Measurements from ENCODE around the gene GAPVD1.
"Not testable (repeated sequence)": the region's sequence is repeated elsewhere in the genome, so short reads cannot be mapped to it uniquely, and the experiment has no call there.

GAPVD1 gene

GRCh38 chr9:125304273-125304672, 42.6 kb downstream of the GAPVD1 start:
- DNase-seq (ENCODE audit: low read depth), result no peak

- DNase-seq (ENCODE audit: low read depth), result no peak
Measured at GRCh38 chr9:125312411-125312810, 50.8 kb downstream of the GAPVD1 start.

GRCh38 chr9:125316359-125316758, 54.7 kb downstream of the GAPVD1 start:
- DNase-seq (ENCODE audit: low read depth), result not testable (repeated sequence)

- no peak for DNase-seq (ENCODE audit: low read depth)
Measured at GRCh38 chr9:125317704-125318103, 56.1 kb downstream of the GAPVD1 start.

- DNase-seq (ENCODE audit: low read depth), result no peak
Measured at GRCh38 chr9:125321496-125321895, 59.9 kb downstream of the GAPVD1 start.

GRCh38 chr9:125323615-125324014, 62.0 kb downstream of the GAPVD1 start:
- DNase-seq (ENCODE audit: low read depth), result no peak

- DNase-seq (ENCODE audit: low read depth), result no peak
Measured at GRCh38 chr9:125325826-125326225, 64.2 kb downstream of the GAPVD1 start.

GRCh38 chr9:125329978-125330377, 68.4 kb downstream of the GAPVD1 start:
- no peak for DNase-seq (ENCODE audit: low read depth)

- no peak for DNase-seq (ENCODE audit: low read depth)
Measured at GRCh38 chr9:125330587-125330986, 69.0 kb downstream of the GAPVD1 start.

GRCh38 chr9:125332527-125332926, 70.9 kb downstream of the GAPVD1 start:
- DNase-seq (ENCODE audit: low read depth), result no peak

- DNase-seq (ENCODE audit: low read depth), result no peak
Measured at GRCh38 chr9:125337236-125337635, 75.6 kb downstream of the GAPVD1 start.

- no peak for DNase-seq (ENCODE audit: low read depth)
Measured at GRCh38 chr9:125338929-125339328, 77.3 kb downstream of the GAPVD1 start.

- DNase-seq (ENCODE audit: low read depth), result no peak
Measured at GRCh38 chr9:125341566-125341965, 79.9 kb downstream of the GAPVD1 start.

GRCh38 chr9:125343518-125344275, 82.1 kb downstream of the GAPVD1 start:
- no peak for DNase-seq (ENCODE audit: low read depth)

- no peak for DNase-seq (ENCODE audit: low read depth)
Measured at GRCh38 chr9:125346080-125346732, 84.6 kb downstream of the GAPVD1 start.

GRCh38 chr9:125355601-125356000, 94.0 kb downstream of the GAPVD1 start:
- no peak for DNase-seq (ENCODE audit: low read depth)

- DNase-seq (ENCODE audit: low read depth), result no peak
Measured at GRCh38 chr9:125356032-125356431, 94.4 kb downstream of the GAPVD1 start.

GRCh38 chr9:125359011-125359410, 97.4 kb downstream of the GAPVD1 start:
- no peak for DNase-seq (ENCODE audit: low read depth)

- no peak for DNase-seq (ENCODE audit: low read depth)
Measured at GRCh38 chr9:125360601-125361000, 99.0 kb downstream of the GAPVD1 start.

- no peak for DNase-seq (ENCODE audit: low read depth)
Measured at GRCh38 chr9:125361837-125362531, 100.4 kb downstream of the GAPVD1 start.

GRCh38 chr9:125366676-125367075, 105.0 kb downstream of the GAPVD1 start:
- DNase-seq (ENCODE audit: low read depth), result no peak

GRCh38 chr9:125370786-125371185, 109.2 kb downstream of the GAPVD1 start:
- no peak for DNase-seq (ENCODE audit: low read depth)
